ENCODE data around the gene AACS. TPM values are rescaled to one million over a fixed set of nuclear protein-coding genes. Genes with fewer than 3 reads are reported as not detected.

The AACS gene
- total RNA-seq, 1 experiment from 2014 or later, result 31.3 TPM

- CTCF ChIA-PET, result no interaction called here
- intact Hi-C loops (cut with micrococcal nuclease; ENCODE audit: unreplicated experiment), result no loop called here
- Histone ChIP-seq H3K4me3 (ENCODE audit: low read depth, low read length) (no peak overlapping the region), H3K4me1 (no peaks in the 10 kb centered on the region), H3K9me3 (no peaks in the 10 kb centered on the region), H3K27me3 (replicated peaks; ENCODE audit: control insufficient read depth, insufficient read depth, low read length) (no peaks in the 10 kb centered on the region), H3K36me3 (ENCODE audit: control insufficient read depth, insufficient read depth, low read length) (no peaks in the 10 kb centered on the region)
- no peak for TF ChIP-seq CTCF (IDR thresholded peaks at IDR 0.05; ENCODE audit: insufficient read depth in 1 of 2, low read depth in 1 of 2, low read length in 1 of 2, severe bottlenecking in 1 of 2, unreplicated experiment in 1 of 2)
- no peak for DNase-seq
- H3K27ac Mint-ChIP-seq (ENCODE audit: unreplicated experiment), result no peak overlapping the region
- no peaks in the 10 kb centered on the region for H3K27me3 Mint-ChIP-seq (ENCODE audit: insufficient read depth, unreplicated experiment)
- H3K36me3 Mint-ChIP-seq (ENCODE audit: insufficient read depth, unreplicated experiment), result peaks cover 15% of the 10 kb centered on the region
- POLR2A ChIA-PET, result interaction anchor here (0.5 kb wide), 1 partner anchor 1772 kb away, joined by 3 read pairs; no protein-coding TSS in a partner anchor
- H3K9me3 Mint-ChIP-seq (ENCODE audit: unreplicated experiment), result no peaks in the 10 kb centered on the region
- BruUV-seq (replicated peaks), result no TSS peak
- H3K4me3 Mint-ChIP-seq (ENCODE audit: unreplicated experiment), result no peak overlapping the region
- no peaks in the 10 kb centered on the region for H3K4me1 Mint-ChIP-seq (ENCODE audit: low read depth, unreplicated experiment)
Measured at GRCh38 chr12:125132698-125133400, 67.6 kb downstream of the AACS start.

- no peak for TF ChIP-seq CTCF (IDR thresholded peaks at IDR 0.05; ENCODE audit: insufficient read depth in 1 of 2, low read depth in 1 of 2, low read length in 1 of 2, severe bottlenecking in 1 of 2, unreplicated experiment in 1 of 2)
- no peaks in the 10 kb centered on the region for H3K27me3 Mint-ChIP-seq (ENCODE audit: insufficient read depth, unreplicated experiment)
- ChIA-PET POLR2A (no interaction called here), CTCF (no interaction called here)
- no peaks in the 10 kb centered on the region for H3K36me3 ChIP-seq (ENCODE audit: control insufficient read depth, insufficient read depth, low read length)
- no TSS peak for BruUV-seq (replicated peaks)
- no peak overlapping the region for H3K4me3 Mint-ChIP-seq (ENCODE audit: unreplicated experiment)
- H3K36me3 Mint-ChIP-seq (ENCODE audit: insufficient read depth, unreplicated experiment), result peaks cover 8% of the 10 kb centered on the region
- H3K27me3 ChIP-seq (replicated peaks; ENCODE audit: control insufficient read depth, insufficient read depth, low read length), result no peaks in the 10 kb centered on the region
- H3K4me1 ChIP-seq, result no peaks in the 10 kb centered on the region
- H3K4me1 Mint-ChIP-seq (ENCODE audit: low read depth, unreplicated experiment), result no peaks in the 10 kb centered on the region
- no peaks in the 10 kb centered on the region for H3K9me3 ChIP-seq
- intact Hi-C loops (cut with micrococcal nuclease; ENCODE audit: unreplicated experiment), result no loop called here
- DNase-seq, result no peak
- H3K27ac Mint-ChIP-seq (ENCODE audit: unreplicated experiment), result no peak overlapping the region
- no peaks in the 10 kb centered on the region for H3K9me3 Mint-ChIP-seq (ENCODE audit: unreplicated experiment)
- no peak overlapping the region for H3K4me3 ChIP-seq (ENCODE audit: low read depth, low read length)
Measured at GRCh38 chr12:125133616-125134015, 68.4 kb downstream of the AACS start.

GRCh38 chr12:125134576-125134975, 69.3 kb downstream of the AACS start:
- Mint-ChIP-seq H3K27ac (ENCODE audit: unreplicated experiment) (no peak overlapping the region), H3K9me3 (ENCODE audit: unreplicated experiment) (no peaks in the 10 kb centered on the region), H3K36me3 (ENCODE audit: insufficient read depth, unreplicated experiment) (peaks cover 5% of the 10 kb centered on the region), H3K4me3 (ENCODE audit: unreplicated experiment) (no peak overlapping the region), H3K27me3 (ENCODE audit: insufficient read depth, unreplicated experiment) (no peaks in the 10 kb centered on the region), H3K4me1 (ENCODE audit: low read depth, unreplicated experiment) (no peaks in the 10 kb centered on the region)
- ChIA-PET CTCF (no interaction called here), POLR2A (no interaction called here)
- BruUV-seq (replicated peaks), result no TSS peak
- no peaks in the 10 kb centered on the region for H3K9me3 ChIP-seq
- intact Hi-C loops (cut with micrococcal nuclease; ENCODE audit: unreplicated experiment), result no loop called here
- TF ChIP-seq CTCF (IDR thresholded peaks at IDR 0.05; ENCODE audit: insufficient read depth in 1 of 2, low read depth in 1 of 2, low read length in 1 of 2, severe bottlenecking in 1 of 2, unreplicated experiment in 1 of 2), result no peak
- H3K27me3 ChIP-seq (replicated peaks; ENCODE audit: control insufficient read depth, insufficient read depth, low read length), result no peaks in the 10 kb centered on the region
- H3K4me3 ChIP-seq (ENCODE audit: low read depth, low read length), result no peak overlapping the region
- no peaks in the 10 kb centered on the region for H3K36me3 ChIP-seq (ENCODE audit: control insufficient read depth, insufficient read depth, low read length)
- DNase-seq, result no peak
- H3K4me1 ChIP-seq, result no peaks in the 10 kb centered on the region
